ENCODE data around the gene FAM118A. TPM values are rescaled to one million over a fixed set of nuclear protein-coding genes. Genes with fewer than 3 reads are reported as not detected.
"Not testable (repeated sequence)": the region's sequence is repeated elsewhere in the genome, so short reads cannot be mapped to it uniquely, and the experiment has no call there.

Gene FAM118A
- total RNA-seq, 2 donors from 2014 or later, result 13.0 to 149 TPM

DNA sequence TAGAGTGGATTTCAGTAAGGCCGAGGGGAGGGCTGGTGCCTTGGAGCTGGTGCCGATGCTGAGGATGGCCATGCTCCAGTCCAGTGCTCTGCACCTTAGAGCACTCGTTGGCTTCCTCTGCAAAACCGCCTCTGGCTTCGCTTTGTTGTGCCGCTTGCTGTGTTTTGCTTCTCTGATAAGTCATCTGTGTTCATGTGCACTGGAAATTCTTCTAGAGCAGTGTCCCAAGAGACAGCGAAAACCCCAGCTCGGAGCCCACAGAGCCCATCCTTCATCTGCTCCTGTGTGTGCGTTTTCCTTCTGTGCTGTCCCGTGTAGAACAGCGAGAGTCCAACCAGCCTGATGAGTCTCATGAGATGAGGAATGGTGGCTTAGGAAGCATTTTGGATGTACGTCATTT lies 12.1 kb downstream of the FAM118A start:
- peaks cover 7% of the 10 kb centered on the region for H3K4me1 ChIP-seq
- no peaks in the 10 kb centered on the region for H3K27me3 ChIP-seq
- no peak for ATAC-seq
- WGBS, 2 donors, result 89% methylated on average over 12 of the region's 12 CpGs
- H3K27ac ChIP-seq, result no peak overlapping the region
- TF ChIP-seq POLR2A (IDR thresholded peaks at IDR 0.05), result no peak
- TF ChIP-seq, protein P1, sequence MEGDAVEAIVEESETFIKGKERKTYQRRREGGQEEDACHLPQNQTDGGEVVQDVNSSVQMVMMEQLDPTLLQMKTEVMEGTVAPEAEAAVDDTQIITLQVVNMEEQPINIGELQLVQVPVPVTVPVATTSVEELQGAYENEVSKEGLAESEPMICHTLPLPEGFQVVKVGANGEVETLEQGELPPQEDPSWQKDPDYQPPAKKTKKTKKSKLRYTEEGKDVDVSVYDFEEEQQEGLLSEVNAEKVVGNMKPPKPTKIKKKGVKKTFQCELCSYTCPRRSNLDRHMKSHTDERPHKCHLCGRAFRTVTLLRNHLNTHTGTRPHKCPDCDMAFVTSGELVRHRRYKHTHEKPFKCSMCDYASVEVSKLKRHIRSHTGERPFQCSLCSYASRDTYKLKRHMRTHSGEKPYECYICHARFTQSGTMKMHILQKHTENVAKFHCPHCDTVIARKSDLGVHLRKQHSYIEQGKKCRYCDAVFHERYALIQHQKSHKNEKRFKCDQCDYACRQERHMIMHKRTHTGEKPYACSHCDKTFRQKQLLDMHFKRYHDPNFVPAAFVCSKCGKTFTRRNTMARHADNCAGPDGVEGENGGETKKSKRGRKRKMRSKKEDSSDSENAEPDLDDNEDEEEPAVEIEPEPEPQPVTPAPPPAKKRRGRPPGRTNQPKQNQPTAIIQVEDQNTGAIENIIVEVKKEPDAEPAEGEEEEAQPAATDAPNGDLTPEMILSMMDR (IDR thresholded peaks at IDR 0.05), result no peak
- H3K9me3 ChIP-seq, result no peaks in the 10 kb centered on the region
- intact Hi-C loops (cut with DNase I), result no loop called here
- H3K4me3 ChIP-seq, result no peak overlapping the region
- no peak for DNase-seq
- H3K36me3 ChIP-seq (replicated peaks in 1 of 2; ENCODE audit: insufficient read depth in 1 of 2, low read depth in 2 of 2), result no peaks in the 10 kb centered on the region

DNA sequence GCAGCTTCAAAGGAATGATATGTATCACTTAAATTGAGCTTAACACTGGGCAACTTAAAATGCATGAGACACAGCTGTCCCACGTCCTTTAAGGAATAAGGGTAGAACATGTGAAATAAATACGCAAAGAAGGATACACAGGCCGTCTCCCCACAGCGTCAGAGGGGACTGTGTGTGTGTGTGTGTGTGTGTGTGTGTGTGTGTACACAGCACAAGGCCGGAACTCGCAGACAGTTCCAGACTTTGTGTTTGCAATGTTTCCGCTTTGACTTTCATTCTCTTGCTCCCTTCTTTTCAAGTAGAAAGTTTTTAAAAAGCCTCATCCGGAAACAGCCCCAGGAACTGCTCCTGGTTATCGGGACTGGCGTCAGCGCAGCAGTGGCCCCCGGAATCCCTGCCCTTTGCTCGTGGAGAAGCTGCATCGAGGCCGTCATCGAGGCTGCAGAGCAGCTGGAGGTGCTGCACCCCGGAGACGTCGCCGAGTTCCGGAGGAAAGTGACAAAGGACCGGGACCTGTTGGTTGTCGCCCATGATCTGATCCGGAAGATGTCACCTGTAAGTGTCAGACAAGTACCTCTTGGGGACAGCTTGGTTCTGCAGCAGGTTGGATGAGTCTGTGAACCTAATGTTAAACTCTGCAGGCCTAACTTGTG lies 13.3 kb downstream of the FAM118A start:
- DNase-seq (no peak), ATAC-seq (no peak)
- H3K27me3 ChIP-seq, result no peaks in the 10 kb centered on the region
- H3K27ac ChIP-seq, result no peak overlapping the region
- peaks cover 7% of the 10 kb centered on the region for H3K4me1 ChIP-seq
- TF ChIP-seq, protein P1 (IDR thresholded peaks at IDR 0.05), result no peak
- TF ChIP-seq POLR2A (IDR thresholded peaks at IDR 0.05), result no peak
- intact Hi-C loops (cut with DNase I), result no loop called here
- H3K4me3 ChIP-seq, result no peak overlapping the region
- H3K36me3 ChIP-seq (replicated peaks in 1 of 2; ENCODE audit: insufficient read depth in 1 of 2, low read depth in 2 of 2), result no peaks in the 10 kb centered on the region
- no peaks in the 10 kb centered on the region for H3K9me3 ChIP-seq
- WGBS, 2 donors, result 82 to 83% methylated on average over 24 of the region's 24 CpGs

DNA sequence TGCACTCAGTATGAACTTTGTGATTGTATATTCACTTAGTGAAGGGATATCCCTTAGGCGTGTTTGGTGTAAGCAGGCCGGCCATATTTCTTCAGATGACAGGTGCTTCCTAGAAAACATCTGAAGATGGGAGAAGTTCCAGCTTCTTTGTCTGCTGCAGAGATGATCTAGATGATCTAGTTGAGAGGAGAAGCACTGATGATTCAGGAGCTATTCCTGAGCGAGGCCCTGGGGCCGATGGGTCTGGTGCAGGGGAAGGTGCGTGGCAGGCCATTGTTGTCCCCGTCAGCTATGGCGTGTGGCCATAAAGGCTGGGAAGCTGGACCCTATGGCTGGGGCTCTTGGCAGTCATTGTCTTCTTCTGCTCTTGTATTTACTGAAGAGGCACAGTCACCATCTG lies 14.0 kb downstream of the FAM118A start:
- Histone ChIP-seq H3K4me3 (no peak overlapping the region), H3K27ac (no peak overlapping the region), H3K27me3 (no peaks in the 10 kb centered on the region), H3K4me1 (peaks cover 7% of the 10 kb centered on the region), H3K9me3 (no peaks in the 10 kb centered on the region), H3K36me3 (replicated peaks in 1 of 2; ENCODE audit: insufficient read depth in 1 of 2, low read depth in 2 of 2) (no peaks in the 10 kb centered on the region)
- ATAC-seq, result no peak
- TF ChIP-seq, protein P1 (IDR thresholded peaks at IDR 0.05), result no peak
- TF ChIP-seq POLR2A (IDR thresholded peaks at IDR 0.05), result no peak
- DNase-seq, result no peak
- intact Hi-C loops (cut with DNase I), result no loop called here
- 81 to 86% methylated on average over 7 of the region's 7 CpGs for WGBS, 2 donors

DNA sequence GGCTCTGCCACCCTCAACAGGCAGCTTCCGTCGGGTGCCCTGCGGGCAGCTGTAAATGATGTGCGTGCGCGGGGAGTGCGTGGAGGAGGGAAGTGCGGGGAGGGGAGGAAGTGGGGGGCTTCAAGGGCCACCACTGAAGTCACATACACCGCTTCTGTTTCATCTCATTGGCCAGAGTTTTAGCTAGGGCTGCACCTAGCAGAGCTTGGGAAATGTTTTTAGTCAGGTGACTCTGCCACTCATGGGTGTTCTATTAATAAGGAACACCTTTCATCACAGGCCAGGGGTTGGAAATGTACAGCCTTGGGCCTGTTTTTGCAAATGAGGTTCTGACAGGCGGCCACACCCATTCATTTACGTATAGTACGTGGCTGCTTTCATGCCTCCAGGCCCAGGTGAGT lies 14.6 kb downstream of the FAM118A start:
- H3K4me3 ChIP-seq, result no peak overlapping the region
- H3K27me3 ChIP-seq, result no peaks in the 10 kb centered on the region
- DNase-seq (no peak), ATAC-seq (no peak)
- no peaks in the 10 kb centered on the region for H3K9me3 ChIP-seq
- peaks cover 5% of the 10 kb centered on the region for H3K4me1 ChIP-seq
- H3K27ac ChIP-seq, result no peak overlapping the region
- no peaks in the 10 kb centered on the region for H3K36me3 ChIP-seq (replicated peaks in 1 of 2; ENCODE audit: insufficient read depth in 1 of 2, low read depth in 2 of 2)
- intact Hi-C loops (cut with DNase I), result no loop called here
- 91 to 94% methylated on average over 10 to 12 of the region's 12 CpGs for WGBS, 2 donors
- TF ChIP-seq, protein P1 (IDR thresholded peaks at IDR 0.05), result no peak
- TF ChIP-seq POLR2A (IDR thresholded peaks at IDR 0.05), result no peak

DNA sequence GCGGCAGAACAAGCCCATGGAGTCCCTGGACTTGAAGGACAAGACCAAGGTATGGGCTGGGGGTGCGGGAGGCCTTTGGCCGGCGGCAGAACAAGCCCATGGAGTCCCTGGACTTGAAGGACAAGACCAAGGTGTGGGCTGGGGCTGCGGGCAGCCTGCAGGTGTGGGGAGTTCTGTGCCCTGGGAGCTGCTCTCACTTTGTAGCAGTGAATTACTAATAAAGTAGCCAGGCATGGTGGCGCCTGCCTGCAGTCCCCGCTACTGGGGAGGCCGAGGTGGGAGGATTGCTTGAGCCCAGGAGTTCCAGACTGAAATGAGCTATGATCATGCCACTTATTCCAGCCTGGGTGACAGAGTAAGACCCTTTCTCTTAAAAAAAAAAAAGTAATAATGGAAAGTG lies 18.5 kb downstream of the FAM118A start:
- H3K9me3 ChIP-seq; H3K36me3 ChIP-seq (replicated peaks in 1 of 2; ENCODE audit: insufficient read depth in 1 of 2, low read depth in 2 of 2); DNase-seq; H3K27me3 ChIP-seq; ATAC-seq; H3K4me1 ChIP-seq; intact Hi-C loops (cut with DNase I); H3K4me3 ChIP-seq; H3K27ac ChIP-seq: not testable (repeated sequence)
- 88 to 97% methylated on average over 3 to 7 of the region's 8 CpGs for WGBS, 2 donors
